ENCODE data around the gene SLC27A5. TPM values are rescaled to one million over a fixed set of nuclear protein-coding genes. Genes with fewer than 3 reads are reported as not detected.
"Not testable (repeated sequence)": the region's sequence is repeated elsewhere in the genome, so short reads cannot be mapped to it uniquely, and the experiment has no call there.

Gene SLC27A5
- total RNA-seq, 2 experiments from 2014 or later = 23.4 to 28.0 TPM

GRCh38 chr19:58500242-58500641 is 11.6 kb downstream of the SLC27A5 start:
- H3K27ac Mint-ChIP-seq = no peak overlapping the region
- no peak for DNase-seq
- peaks cover 18% of the 10 kb centered on the region for H3K4me1 Mint-ChIP-seq
- H3K27me3 Mint-ChIP-seq = no peaks in the 10 kb centered on the region
- H3K4me3 Mint-ChIP-seq = peak overlapping the region; percentile 95
- peaks cover 8% of the 10 kb centered on the region for H3K9me3 Mint-ChIP-seq
- H3K36me3 Mint-ChIP-seq = peaks cover 9% of the 10 kb centered on the region

GRCh38 chr19:58499021-58499927 is 12.5 kb downstream of the SLC27A5 start:
- peak; percentile 99 for DNase-seq
- peak overlapping the region; percentile 96 for H3K27ac Mint-ChIP-seq
- H3K36me3 Mint-ChIP-seq = peaks cover 9% of the 10 kb centered on the region

DNA sequence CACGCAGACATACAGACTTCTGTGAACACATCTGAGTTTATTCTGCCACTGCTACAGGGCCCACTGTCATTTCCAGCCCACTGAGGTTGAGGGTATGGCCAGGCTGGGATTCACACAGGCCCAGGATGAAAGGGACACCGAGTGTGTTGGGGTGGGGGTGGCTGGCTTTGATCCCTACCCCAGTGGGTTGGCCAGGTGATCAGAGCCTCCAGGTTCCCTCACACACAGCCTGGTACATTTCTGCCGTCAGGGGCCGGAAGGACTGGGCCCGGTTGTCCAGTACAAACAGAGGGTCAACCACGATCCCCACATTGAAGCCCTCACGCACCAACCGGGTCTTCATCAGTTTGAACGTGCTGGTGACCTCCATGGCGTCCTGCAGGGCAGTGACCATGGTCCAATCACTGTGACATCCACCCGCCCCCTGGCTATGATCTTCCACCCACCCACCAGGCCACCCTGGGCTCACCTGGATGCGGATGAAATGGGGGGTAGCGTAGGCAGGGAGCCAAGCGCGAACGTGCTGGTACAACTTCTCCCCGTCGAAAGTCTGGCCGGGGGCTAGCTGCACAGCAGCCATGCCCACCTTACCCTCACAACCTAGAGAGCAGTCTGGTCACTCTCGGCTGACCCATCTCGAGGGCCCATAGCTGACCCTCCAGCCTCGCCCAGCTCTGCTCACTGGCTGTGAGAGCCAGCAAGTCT is 13.3 kb downstream of the SLC27A5 start:
- H3K27me3 Mint-ChIP-seq = no peaks in the 10 kb centered on the region
- H3K36me3 Mint-ChIP-seq = peaks cover 9% of the 10 kb centered on the region
- H3K9me3 Mint-ChIP-seq = peaks cover 6% of the 10 kb centered on the region
- no peak for DNase-seq
- H3K4me1 Mint-ChIP-seq = peaks cover 18% of the 10 kb centered on the region
- H3K27ac Mint-ChIP-seq = peak overlapping the region; percentile 96
- peak overlapping the region; percentile 95 for H3K4me3 Mint-ChIP-seq

More at GRCh38 chr19:58499021-58499927, 12.5 kb downstream of the SLC27A5 start:
- Mint-ChIP-seq H3K27me3 (no peaks in the 10 kb centered on the region), H3K9me3 (peaks cover 8% of the 10 kb centered on the region), H3K4me3 (peak overlapping the region; percentile 95), H3K4me1 (peaks cover 18% of the 10 kb centered on the region)

- H3K9me3 Mint-ChIP-seq = peaks cover 3% of the 10 kb centered on the region
- peaks cover 18% of the 10 kb centered on the region for H3K4me1 Mint-ChIP-seq
- H3K36me3 Mint-ChIP-seq = peaks cover 9% of the 10 kb centered on the region
- H3K27ac Mint-ChIP-seq = no peak overlapping the region
- peak overlapping the region; percentile 95 for H3K4me3 Mint-ChIP-seq
- no peaks in the 10 kb centered on the region for H3K27me3 Mint-ChIP-seq
- no peak for DNase-seq
These were observed 14.1 kb downstream of the SLC27A5 start for GRCh38 chr19:58497634-58498170.

DNA sequence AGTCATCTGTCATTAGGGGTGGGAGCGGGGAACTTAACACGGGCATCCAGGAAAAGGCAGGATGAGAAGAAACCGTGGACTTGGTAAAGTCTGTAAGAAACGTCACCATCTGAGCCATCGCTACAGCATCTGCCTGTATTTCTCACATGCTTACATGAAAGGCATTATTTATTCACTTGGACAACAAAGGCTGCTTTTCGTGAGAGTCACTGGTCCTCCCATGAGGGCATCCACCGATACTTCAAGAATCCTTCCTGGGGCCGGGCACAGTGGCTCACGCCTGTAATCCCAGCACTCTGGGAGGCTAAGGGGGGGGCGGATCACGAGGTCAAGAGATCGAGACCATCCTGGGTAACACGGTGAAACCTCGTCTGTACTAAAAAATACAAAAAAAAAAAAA is 19.5 kb downstream of the SLC27A5 start:
- Mint-ChIP-seq H3K4me3 (no peak overlapping the region), H3K9me3 (no peaks in the 10 kb centered on the region), H3K4me1 (peaks cover 8% of the 10 kb centered on the region), H3K27me3 (no peaks in the 10 kb centered on the region), H3K27ac (no peak overlapping the region), H3K36me3 (peaks cover 1% of the 10 kb centered on the region)
- DNase-seq = no peak

DNA sequence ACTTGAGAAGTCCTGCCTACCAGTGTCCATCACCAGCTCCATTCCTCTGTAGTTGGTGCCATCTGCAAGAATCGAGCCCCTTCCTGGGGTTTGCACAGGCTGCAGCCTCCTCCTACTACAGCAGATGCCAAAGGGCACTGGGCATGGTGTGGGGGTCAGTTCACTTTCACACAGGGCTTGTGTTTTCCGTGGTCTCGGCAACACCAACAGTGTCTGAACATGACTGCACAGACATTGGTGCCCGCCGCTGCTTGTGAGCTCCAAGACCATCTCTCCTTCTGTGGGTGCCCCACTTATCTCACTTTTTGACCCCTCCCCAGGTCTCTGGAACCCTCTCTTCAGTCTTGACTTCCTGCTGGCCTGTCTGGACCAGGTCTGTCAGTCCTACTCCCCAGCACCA is 20.4 kb downstream of the SLC27A5 start:
- H3K36me3 Mint-ChIP-seq = peaks cover 1% of the 10 kb centered on the region
- DNase-seq = no peak
- peaks cover 8% of the 10 kb centered on the region for H3K4me1 Mint-ChIP-seq
- H3K27me3 Mint-ChIP-seq = no peaks in the 10 kb centered on the region
- no peak overlapping the region for H3K4me3 Mint-ChIP-seq
- H3K9me3 Mint-ChIP-seq = no peaks in the 10 kb centered on the region
- no peak overlapping the region for H3K27ac Mint-ChIP-seq

- H3K27me3 Mint-ChIP-seq, H3K4me1 Mint-ChIP-seq, DNase-seq, H3K9me3 Mint-ChIP-seq, H3K27ac Mint-ChIP-seq, H3K36me3 Mint-ChIP-seq, H3K4me3 Mint-ChIP-seq: not testable (repeated sequence)
These were observed 27.4 kb downstream of the SLC27A5 start for GRCh38 chr19:58484349-58484748.

GRCh38 chr19:58483776-58484175 is 28.0 kb downstream of the SLC27A5 start:
- no peak for DNase-seq
- no peak overlapping the region for H3K27ac Mint-ChIP-seq
- H3K4me1 Mint-ChIP-seq = peaks cover under 1% of the 10 kb centered on the region
- peaks cover 2% of the 10 kb centered on the region for H3K36me3 Mint-ChIP-seq
- no peaks in the 10 kb centered on the region for H3K27me3 Mint-ChIP-seq
- no peaks in the 10 kb centered on the region for H3K9me3 Mint-ChIP-seq
- no peak overlapping the region for H3K4me3 Mint-ChIP-seq

DNA sequence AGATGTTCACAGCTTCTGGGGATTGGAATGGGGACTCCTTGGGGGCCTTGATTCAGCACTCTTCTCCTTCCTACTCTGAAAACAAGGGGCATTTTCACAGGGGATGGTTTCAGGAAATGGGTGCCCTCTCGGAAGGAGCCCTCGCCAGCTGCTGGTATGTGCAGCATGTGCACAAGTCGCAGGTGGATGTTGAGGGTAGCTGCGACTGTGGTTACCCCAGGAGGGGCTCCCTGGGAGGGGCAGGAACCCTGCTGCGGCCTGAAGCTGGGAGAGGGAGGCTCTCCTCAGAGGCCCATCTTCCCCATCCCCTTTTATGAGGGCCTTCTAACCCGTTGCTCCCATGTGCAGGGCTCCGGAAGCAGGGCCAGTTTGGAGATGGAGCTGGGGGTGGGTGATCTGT is 29.4 kb downstream of the SLC27A5 start:
- DNase-seq = no peak
- H3K27ac Mint-ChIP-seq = no peak overlapping the region
- H3K27me3 Mint-ChIP-seq = no peaks in the 10 kb centered on the region
- H3K4me1 Mint-ChIP-seq = peaks cover 1% of the 10 kb centered on the region
- no peaks in the 10 kb centered on the region for H3K9me3 Mint-ChIP-seq
- peaks cover 2% of the 10 kb centered on the region for H3K36me3 Mint-ChIP-seq
- H3K4me3 Mint-ChIP-seq = no peak overlapping the region

DNA sequence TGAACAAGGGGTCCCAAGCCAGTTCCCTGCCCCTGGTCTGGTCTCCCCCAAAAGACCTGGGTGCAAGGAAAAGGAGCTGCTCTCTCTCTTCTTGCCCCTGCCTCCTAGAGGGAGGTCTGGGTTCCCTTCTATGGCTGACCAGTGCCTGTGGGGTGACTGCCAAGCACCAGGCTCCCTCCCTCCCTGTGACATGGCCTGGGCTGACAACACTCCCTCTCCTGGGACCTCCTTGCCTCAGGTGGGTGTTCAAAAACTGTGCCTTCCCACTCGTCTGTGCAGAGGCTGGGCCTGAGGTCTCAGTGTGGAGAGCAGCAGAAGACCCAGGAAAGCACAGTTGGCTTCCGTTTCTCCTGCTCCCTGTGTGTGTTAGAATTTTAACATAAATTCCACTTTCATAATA is 31.0 kb downstream of the SLC27A5 start:
- H3K4me3 Mint-ChIP-seq = no peak overlapping the region
- H3K36me3 Mint-ChIP-seq = peaks cover 2% of the 10 kb centered on the region
- no peak overlapping the region for H3K27ac Mint-ChIP-seq
- DNase-seq = no peak
- no peaks in the 10 kb centered on the region for H3K27me3 Mint-ChIP-seq
- H3K4me1 Mint-ChIP-seq = peaks cover 6% of the 10 kb centered on the region
- H3K9me3 Mint-ChIP-seq = no peaks in the 10 kb centered on the region

- H3K9me3 Mint-ChIP-seq = no peaks in the 10 kb centered on the region
- peaks cover 6% of the 10 kb centered on the region for H3K4me1 Mint-ChIP-seq
- no peak overlapping the region for H3K27ac Mint-ChIP-seq
- H3K36me3 Mint-ChIP-seq = peaks cover 2% of the 10 kb centered on the region
- H3K27me3 Mint-ChIP-seq = no peaks in the 10 kb centered on the region
- no peak overlapping the region for H3K4me3 Mint-ChIP-seq
- no peak for DNase-seq
These were observed 31.3 kb downstream of the SLC27A5 start for GRCh38 chr19:58480481-58480830.

GRCh38 chr19:58479736-58480480 is 31.9 kb downstream of the SLC27A5 start:
- no peaks in the 10 kb centered on the region for H3K27me3 Mint-ChIP-seq
- DNase-seq = no peak
- no peak overlapping the region for H3K27ac Mint-ChIP-seq

DNA sequence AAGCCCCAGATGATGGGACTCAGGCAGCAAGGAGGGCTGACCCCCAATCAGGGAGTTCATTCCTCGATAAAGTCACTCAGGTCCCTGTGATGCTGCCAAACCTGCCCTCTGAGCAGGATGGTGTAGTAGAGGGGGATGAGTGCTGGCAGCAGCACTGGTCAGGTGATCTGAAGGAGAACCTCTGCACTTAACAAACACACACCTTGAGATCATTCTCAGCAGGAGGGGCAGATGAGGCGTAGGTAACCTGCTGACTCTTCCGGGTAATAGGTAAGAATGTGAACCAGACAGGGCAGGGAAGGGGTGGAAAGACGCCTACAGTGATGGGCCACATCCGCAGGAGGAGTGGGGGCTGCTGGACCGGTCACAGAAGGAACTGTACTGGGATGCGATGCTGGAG is 32.5 kb downstream of the SLC27A5 start:
- no peaks in the 10 kb centered on the region for H3K27me3 Mint-ChIP-seq
- H3K4me3 Mint-ChIP-seq = no peak overlapping the region
- H3K4me1 Mint-ChIP-seq = peaks cover 15% of the 10 kb centered on the region
- no peaks in the 10 kb centered on the region for H3K9me3 Mint-ChIP-seq
- H3K27ac Mint-ChIP-seq = peak overlapping the region; percentile 26
- DNase-seq = no peak
- H3K36me3 Mint-ChIP-seq = peaks cover 2% of the 10 kb centered on the region

More at GRCh38 chr19:58479736-58480480, 31.9 kb downstream of the SLC27A5 start:
- Mint-ChIP-seq H3K9me3 (no peaks in the 10 kb centered on the region), H3K4me3 (no peak overlapping the region), H3K36me3 (peaks cover 2% of the 10 kb centered on the region), H3K4me1 (peaks cover 10% of the 10 kb centered on the region)

DNA sequence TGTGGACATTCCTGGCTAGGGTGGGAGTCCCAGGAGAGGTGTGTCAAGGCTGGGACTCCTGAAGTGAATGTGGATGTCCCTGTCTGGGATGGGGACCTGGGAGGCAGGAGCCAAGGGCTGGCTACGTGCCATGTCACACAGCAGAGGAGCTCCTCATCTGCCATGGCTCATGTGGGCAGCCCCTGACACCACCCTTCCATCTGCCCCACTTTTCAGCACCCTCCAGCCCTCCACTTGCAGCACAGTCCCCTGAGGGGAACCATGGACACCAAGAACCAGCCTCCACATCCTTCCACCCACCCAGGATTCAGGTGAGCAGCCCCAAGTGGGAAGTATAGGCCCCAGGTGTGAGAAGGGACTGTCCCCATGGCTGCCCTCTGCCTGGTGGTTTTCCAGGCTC is 33.9 kb downstream of the SLC27A5 start:
- no peak for DNase-seq
- Mint-ChIP-seq H3K9me3 (no peaks in the 10 kb centered on the region), H3K4me3 (peak overlapping the region; percentile 4), H3K27me3 (no peaks in the 10 kb centered on the region), H3K4me1 (peaks cover 22% of the 10 kb centered on the region), H3K27ac (no peak overlapping the region), H3K36me3 (peaks cover 4% of the 10 kb centered on the region)

- no peak for DNase-seq
- H3K27me3 Mint-ChIP-seq = no peaks in the 10 kb centered on the region
- peak overlapping the region; percentile 87 for H3K4me3 Mint-ChIP-seq
- H3K36me3 Mint-ChIP-seq = peaks cover 7% of the 10 kb centered on the region
- no peaks in the 10 kb centered on the region for H3K9me3 Mint-ChIP-seq
- peaks cover 22% of the 10 kb centered on the region for H3K4me1 Mint-ChIP-seq
- H3K27ac Mint-ChIP-seq = peak overlapping the region; percentile 93
These were observed 34.7 kb downstream of the SLC27A5 start for GRCh38 chr19:58477130-58477529.
